GM12891 (cell line): ENCODE results near the gene ESYT1.

Experiments used
- POLR2A ChIP-seq: IDR thresholded peaks from 2 replicates; pipeline ENCODE4 v1.6.1; 2011; ENCODE audit warnings: low read depth, low read length, control low read depth
- POLR2AphosphoS5 ChIP-seq: IDR thresholded peaks from 2 replicates; pipeline ENCODE4 v1.6.1; 2011; ENCODE audit warnings: low read depth, low read length, control low read depth
- POU2F2 ChIP-seq: IDR thresholded peaks from 2 replicates; pipeline ENCODE4 v1.6.1; 2011; ENCODE audit warnings: low read depth, mild to moderate bottlenecking, control low read depth, low read length, moderate library complexity
- SPI1 ChIP-seq: IDR thresholded peaks from 2 replicates; pipeline ENCODE4 v1.6.1; 2011; ENCODE audit warnings: low read depth, low read length, control low read depth
- TAF1 ChIP-seq: IDR thresholded peaks from 2 replicates; pipeline ENCODE4 v1.6.1; 2011; ENCODE audit warnings: low read depth, low read length, control low read depth

- TF ChIP-seq POLR2A (no peak), TAF1 (no peak), SPI1 (no peak), POLR2AphosphoS5 (no peak), POU2F2 (no peak)
Observed at GRCh38 chr12:56154818-56155217, 26.8 kb downstream of the ESYT1 start.
